Measurements from ENCODE around the gene RPL39. TPM values are rescaled to one million over a fixed set of nuclear protein-coding genes. Genes with fewer than 3 reads are reported as not detected.
A peak's percentile ranks its signal among the peaks of the same experiment; 100 is the strongest.
"Not testable (repeated sequence)": the region's sequence is repeated elsewhere in the genome, so short reads cannot be mapped to it uniquely, and the experiment has no call there.

RPL39 gene
- total RNA-seq (1,000 to 10,000 TPM; 3,854 to 3,913 TPM), total RNA-seq (415 to 417 reads per million in 2 donors)

GRCh38 chrX:119791437-119792231 lies at the start of gene RPL39:
TSS of gene RPL39 (minus strand) at chrX:119791630. CDS start at chrX:119791576, 54 bp downstream.
- ATAC-seq (peak; percentile 93), DNase-seq (peak; percentile 59 to 69 (median 65))
- Mint-ChIP-seq H3K4me1 (peaks cover 5% of the 10 kb centered on the region), H3K4me3 (peak within 1 kb of the TSS; percentile 91), H3K27me3 (no peaks in the 10 kb centered on the region), H3K36me3 (ENCODE audit: low read depth) (no peaks in the 10 kb centered on the region), H3K27ac (peak within 1 kb of the TSS; percentile 97)
- no peaks in the 10 kb centered on the region for H3K9me3 ChIP-seq (ENCODE audit: control insufficient read depth, low read length, poor library complexity, severe bottlenecking)

- Mint-ChIP-seq H3K36me3 (ENCODE audit: low read depth) (peaks cover 8% of the 10 kb centered on the region), H3K27me3 (no peaks in the 10 kb centered on the region), H3K4me1 (no peaks in the 10 kb centered on the region), H3K27ac (no peak overlapping the region), H3K4me3 (no peak overlapping the region)
- no peak for DNase-seq
- no peaks in the 10 kb centered on the region for H3K9me3 ChIP-seq (ENCODE audit: control insufficient read depth, low read length, poor library complexity, severe bottlenecking)
- ATAC-seq, result no peak
These were observed 42.5 kb upstream of the RPL39 start for GRCh38 chrX:119833905-119834304.

- Mint-ChIP-seq H3K27me3 (no peaks in the 10 kb centered on the region), H3K4me3 (no peak overlapping the region), H3K4me1 (no peaks in the 10 kb centered on the region), H3K27ac (no peak overlapping the region), H3K36me3 (ENCODE audit: low read depth) (peaks cover 3% of the 10 kb centered on the region)
- ATAC-seq (no peak), DNase-seq (no peak)
- H3K9me3 ChIP-seq (ENCODE audit: control insufficient read depth, low read length, poor library complexity, severe bottlenecking), result no peaks in the 10 kb centered on the region
These were observed 37.0 kb upstream of the RPL39 start for GRCh38 chrX:119828446-119828845.

- no peak for ATAC-seq
- Mint-ChIP-seq H3K27me3 (no peaks in the 10 kb centered on the region), H3K4me3 (no peak overlapping the region), H3K36me3 (ENCODE audit: low read depth) (peaks cover 3% of the 10 kb centered on the region), H3K4me1 (peaks cover 2% of the 10 kb centered on the region), H3K27ac (no peak overlapping the region)
- DNase-seq, result no peak
- H3K9me3 ChIP-seq (ENCODE audit: control insufficient read depth, low read length, poor library complexity, severe bottlenecking), result no peaks in the 10 kb centered on the region
These were observed 35.0 kb upstream of the RPL39 start for GRCh38 chrX:119826399-119826959.

GRCh38 chrX:119824221-119824620 lies 32.8 kb upstream of the RPL39 start:
- not testable (repeated sequence) for H3K4me3 Mint-ChIP-seq; H3K27ac Mint-ChIP-seq; ATAC-seq; H3K9me3 ChIP-seq (ENCODE audit: control insufficient read depth, low read length, poor library complexity, severe bottlenecking); H3K36me3 Mint-ChIP-seq (ENCODE audit: low read depth); H3K4me1 Mint-ChIP-seq; DNase-seq; H3K27me3 Mint-ChIP-seq

- not testable (repeated sequence) for DNase-seq; H3K4me1 Mint-ChIP-seq; H3K9me3 ChIP-seq (ENCODE audit: control insufficient read depth, low read length, poor library complexity, severe bottlenecking); H3K4me3 Mint-ChIP-seq; H3K36me3 Mint-ChIP-seq (ENCODE audit: low read depth); H3K27me3 Mint-ChIP-seq
- H3K27ac Mint-ChIP-seq, result peak overlapping the region; percentile 88
- peak; percentile 99 for ATAC-seq
These were observed 30.3 kb upstream of the RPL39 start for GRCh38 chrX:119821703-119822102.

- Mint-ChIP-seq H3K4me3 (no peak overlapping the region), H3K27me3 (no peaks in the 10 kb centered on the region), H3K27ac (no peak overlapping the region), H3K4me1 (peaks cover 2% of the 10 kb centered on the region), H3K36me3 (ENCODE audit: low read depth) (no peaks in the 10 kb centered on the region)
- no peak for DNase-seq
- no peaks in the 10 kb centered on the region for H3K9me3 ChIP-seq (ENCODE audit: control insufficient read depth, low read length, poor library complexity, severe bottlenecking)
- no peak for ATAC-seq
These were observed 25.8 kb upstream of the RPL39 start for GRCh38 chrX:119817130-119817690.

- H3K9me3 ChIP-seq (ENCODE audit: control insufficient read depth, low read length, poor library complexity, severe bottlenecking), result no peaks in the 10 kb centered on the region
- Mint-ChIP-seq H3K27me3 (no peaks in the 10 kb centered on the region), H3K36me3 (ENCODE audit: low read depth) (no peaks in the 10 kb centered on the region), H3K4me1 (no peaks in the 10 kb centered on the region), H3K4me3 (no peak overlapping the region), H3K27ac (no peak overlapping the region)
- DNase-seq (no peak), ATAC-seq (no peak)
These were observed 24.9 kb upstream of the RPL39 start for GRCh38 chrX:119816300-119816699.

- Mint-ChIP-seq H3K4me1 (peaks cover 2% of the 10 kb centered on the region), H3K4me3 (no peak overlapping the region), H3K27me3 (no peaks in the 10 kb centered on the region), H3K36me3 (ENCODE audit: low read depth) (no peaks in the 10 kb centered on the region), H3K27ac (no peak overlapping the region)
- H3K9me3 ChIP-seq (ENCODE audit: control insufficient read depth, low read length, poor library complexity, severe bottlenecking), result no peaks in the 10 kb centered on the region
- ATAC-seq, result no peak
- no peak for DNase-seq
These were observed 17.8 kb upstream of the RPL39 start for GRCh38 chrX:119809185-119809666.

- not testable (repeated sequence) for H3K27me3 Mint-ChIP-seq; DNase-seq; H3K4me1 Mint-ChIP-seq; H3K9me3 ChIP-seq (ENCODE audit: control insufficient read depth, low read length, poor library complexity, severe bottlenecking); H3K4me3 Mint-ChIP-seq; H3K36me3 Mint-ChIP-seq (ENCODE audit: low read depth); ATAC-seq; H3K27ac Mint-ChIP-seq
These were observed 17.0 kb upstream of the RPL39 start for GRCh38 chrX:119808461-119808860.

GRCh38 chrX:119802546-119802945 lies 11.1 kb upstream of the RPL39 start:
- Mint-ChIP-seq H3K4me3 (no peak overlapping the region), H3K4me1 (peaks cover 2% of the 10 kb centered on the region), H3K36me3 (ENCODE audit: low read depth) (no peaks in the 10 kb centered on the region), H3K27me3 (no peaks in the 10 kb centered on the region), H3K27ac (no peak overlapping the region)
- DNase-seq (no peak), ATAC-seq (no peak)
- no peaks in the 10 kb centered on the region for H3K9me3 ChIP-seq (ENCODE audit: control insufficient read depth, low read length, poor library complexity, severe bottlenecking)

- peaks cover 2% of the 10 kb centered on the region for H3K4me1 Mint-ChIP-seq
- H3K27ac Mint-ChIP-seq, result no peak overlapping the region
- H3K4me3 Mint-ChIP-seq, result no peak overlapping the region
- ATAC-seq, result no peak
- H3K9me3 ChIP-seq (ENCODE audit: control insufficient read depth, low read length, poor library complexity, severe bottlenecking), result no peaks in the 10 kb centered on the region
- no peak for DNase-seq
- no peaks in the 10 kb centered on the region for H3K27me3 Mint-ChIP-seq
- H3K36me3 Mint-ChIP-seq (ENCODE audit: low read depth), result no peaks in the 10 kb centered on the region
These were observed 10.1 kb upstream of the RPL39 start for GRCh38 chrX:119801253-119802221.
